Stimulated activated naive CD8-positive, alpha-beta T cell treated with anti-CD3 and anti-CD28 coated beads, Interleukin-15, amount 100 ng/mL, for 72 hours (primary cell): ENCODE measurements around the gene RNF157.

ENCODE experiments used
- ATAC-seq: fragments of 150-1000 bp; cut with Tn5 transposase; 2 replicates; pipeline ENCODE4 v1.10.0; 2021; ENCODE audit warnings: mild to moderate bottlenecking, moderate library complexity
- DNase-seq, 2 donors: peaks; one replicate each; pipeline ENCODE4 v3.0.0; 2021 to 2022
- H3K27ac Mint-ChIP-seq, 2 donors: one replicate each; pipeline ENCODE4 v1.8.0; 2022; ENCODE audit warnings: mild to moderate bottlenecking in 2 of 2, mixed read lengths in 2 of 2, moderate library complexity in 2 of 2
- H3K27me3 Mint-ChIP-seq: one replicate; pipeline ENCODE4 v1.8.0; 2022; ENCODE audit warnings: mixed read lengths
- H3K4me1 Mint-ChIP-seq: one replicate; pipeline ENCODE4 v1.8.0; 2022; ENCODE audit warnings: mild to moderate bottlenecking, mixed read lengths
- H3K4me3 Mint-ChIP-seq, 2 donors: one replicate each; pipeline ENCODE4 v1.8.0; 2022; ENCODE audit warnings: mild to moderate bottlenecking in 2 of 2, mixed read lengths in 2 of 2, moderate library complexity in 1 of 2
- H3K9me3 Mint-ChIP-seq, 2 donors: one replicate each; pipeline ENCODE4 v1.8.0; 2022; ENCODE audit warnings: mixed read lengths in 2 of 2

RNF157 gene

DNA sequence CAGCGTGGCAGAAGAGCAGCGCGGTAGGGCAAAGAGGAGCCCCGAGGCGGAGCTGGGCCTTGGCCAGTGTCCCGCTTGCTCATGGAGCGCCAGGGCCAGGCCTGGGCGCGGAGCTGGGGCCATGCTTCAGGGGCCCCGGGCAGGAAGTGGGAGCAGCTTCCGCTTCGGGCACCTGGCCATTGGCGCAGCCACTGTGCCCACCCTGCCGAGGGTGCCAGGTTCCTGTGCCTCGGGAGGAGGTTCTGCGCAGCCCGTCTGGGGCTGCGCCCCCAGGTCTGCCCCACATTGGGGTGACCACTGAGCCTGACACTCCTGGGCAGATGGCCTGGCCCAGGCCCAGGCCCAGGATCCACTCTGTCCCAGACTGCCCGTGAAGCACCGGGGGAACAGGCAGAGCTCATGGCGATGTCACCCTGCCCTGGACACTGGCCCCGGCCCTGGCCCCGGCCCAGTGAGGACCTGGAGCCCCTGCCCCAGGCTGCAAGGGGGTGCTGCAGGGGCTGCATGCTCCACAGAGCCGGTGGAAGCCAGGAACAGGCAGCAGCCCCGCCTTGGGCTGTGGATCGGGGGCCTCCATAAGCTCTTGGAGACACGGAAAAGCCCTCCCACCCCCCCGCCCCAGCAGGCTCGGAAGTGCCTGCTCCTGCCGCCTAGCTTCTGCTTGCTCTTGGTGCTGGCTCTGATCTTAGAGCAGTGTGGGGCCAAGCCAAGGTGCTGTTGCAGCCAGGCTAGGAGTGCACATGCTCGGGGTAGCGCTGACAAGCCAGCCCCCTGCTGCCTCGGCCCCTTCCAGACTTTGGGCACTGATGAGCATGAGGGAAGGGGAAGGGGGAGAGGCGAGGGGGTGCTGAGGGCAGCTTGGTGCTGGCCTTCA is 63.4 kb downstream of the RNF157 start:
- H3K27ac Mint-ChIP-seq: peak overlapping the region; percentile 27 to 47
- DNase-seq (no peak), ATAC-seq (no peak)
- H3K27me3 Mint-ChIP-seq: no peaks in the 10 kb centered on the region
- H3K4me1 Mint-ChIP-seq: peaks cover 55% of the 10 kb centered on the region
- H3K4me3 Mint-ChIP-seq: no peak overlapping the region
- no peaks in the 10 kb centered on the region for H3K9me3 Mint-ChIP-seq

DNA sequence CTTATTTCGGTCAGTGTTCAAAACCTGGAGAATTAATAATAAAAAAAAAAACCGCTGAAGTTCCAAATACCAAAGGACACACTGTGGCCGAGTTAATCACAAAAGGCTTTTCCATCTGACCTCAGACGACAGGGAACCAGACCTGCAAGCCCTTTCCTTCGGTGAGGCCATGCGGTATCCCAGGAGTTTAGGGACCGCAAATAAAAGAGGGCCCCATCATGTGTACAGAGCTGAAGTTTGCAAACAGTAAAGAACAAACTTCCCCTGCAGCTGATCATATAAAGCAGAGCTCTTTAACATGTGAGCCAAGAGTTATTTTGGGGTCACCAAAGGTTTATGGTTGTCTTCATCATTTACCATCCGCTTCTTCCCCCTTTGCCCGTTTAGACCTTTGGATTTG is 66.3 kb downstream of the RNF157 start:
- H3K4me3 Mint-ChIP-seq: no peak overlapping the region
- H3K27ac Mint-ChIP-seq: no peak overlapping the region
- no peak for DNase-seq
- H3K4me1 Mint-ChIP-seq: peaks cover 28% of the 10 kb centered on the region
- no peak for ATAC-seq
- no peaks in the 10 kb centered on the region for H3K27me3 Mint-ChIP-seq
- no peaks in the 10 kb centered on the region for H3K9me3 Mint-ChIP-seq

DNA sequence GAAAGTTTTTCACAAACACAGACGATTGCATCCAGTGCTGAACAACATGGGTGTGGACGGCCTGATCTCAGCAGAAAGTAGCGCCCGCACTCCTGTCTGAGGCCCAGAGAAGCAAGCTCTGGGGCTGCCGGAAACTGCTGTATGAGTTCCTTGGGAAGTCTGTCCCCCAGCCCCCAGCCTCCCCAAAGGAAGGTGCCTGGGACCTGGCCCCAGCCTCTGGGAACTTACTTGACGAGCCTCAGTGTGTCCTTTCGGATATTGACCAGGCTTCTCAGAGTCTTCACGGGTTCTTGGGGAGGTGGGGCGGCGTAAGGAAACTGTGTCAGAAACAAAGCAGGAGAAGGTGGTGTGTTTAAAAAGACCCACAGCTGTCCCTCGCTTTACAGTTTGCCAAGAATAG is 66.8 kb downstream of the RNF157 start:
- H3K4me3 Mint-ChIP-seq: no peak overlapping the region
- no peaks in the 10 kb centered on the region for H3K9me3 Mint-ChIP-seq
- H3K27me3 Mint-ChIP-seq: no peaks in the 10 kb centered on the region
- ATAC-seq (no peak), DNase-seq (no peak)
- H3K27ac Mint-ChIP-seq: no peak overlapping the region
- peaks cover 22% of the 10 kb centered on the region for H3K4me1 Mint-ChIP-seq

DNA sequence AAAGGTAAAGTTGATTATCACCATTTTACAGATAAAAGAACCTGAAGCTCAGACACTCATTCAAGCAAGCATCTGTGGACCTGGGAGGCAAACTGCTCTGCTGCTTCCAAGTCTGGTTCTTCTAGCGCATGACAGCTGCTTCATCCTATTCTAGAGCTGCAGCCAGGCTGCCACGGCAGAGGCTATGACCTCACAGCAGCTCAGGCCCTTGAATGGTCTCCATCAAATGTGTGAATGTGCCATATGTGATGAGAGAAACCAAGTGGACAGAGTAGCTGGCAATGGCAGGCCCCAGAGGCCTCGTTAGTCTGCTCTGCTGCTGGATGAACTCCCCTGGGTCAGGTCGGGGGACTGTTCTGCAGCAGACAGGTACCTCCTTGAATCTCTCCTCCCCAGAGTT is 68.6 kb downstream of the RNF157 start:
- H3K4me1 Mint-ChIP-seq: peaks cover 12% of the 10 kb centered on the region
- no peak overlapping the region for H3K4me3 Mint-ChIP-seq
- H3K27ac Mint-ChIP-seq: no peak overlapping the region
- DNase-seq (no peak), ATAC-seq (no peak)
- H3K27me3 Mint-ChIP-seq: no peaks in the 10 kb centered on the region
- no peaks in the 10 kb centered on the region for H3K9me3 Mint-ChIP-seq

DNA sequence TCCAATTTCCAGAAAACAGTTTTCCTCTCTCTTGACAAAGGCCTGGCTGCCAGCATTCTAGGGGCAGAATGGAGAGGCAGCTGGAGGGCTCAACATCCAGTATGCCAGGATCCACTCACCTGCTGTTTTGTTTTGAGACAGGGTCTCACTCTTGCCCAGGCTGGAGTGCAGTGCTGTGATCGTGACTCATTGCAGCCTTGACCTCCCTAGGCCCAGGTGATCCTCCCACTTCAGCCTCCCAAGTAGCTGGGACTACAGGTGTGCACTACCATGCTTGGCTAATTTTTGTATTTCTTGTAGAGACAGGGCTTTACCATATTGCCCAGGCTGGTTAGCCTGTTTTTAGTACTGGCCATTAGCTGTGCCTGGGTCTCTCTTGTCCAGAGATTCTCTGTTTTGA is 70.2 kb downstream of the RNF157 start:
- H3K4me1 Mint-ChIP-seq: peaks cover 6% of the 10 kb centered on the region
- ATAC-seq: no peak
- no peak for DNase-seq
- peak overlapping the region in 1 of 2 donors; percentile 20 for H3K27ac Mint-ChIP-seq
- no peak overlapping the region for H3K4me3 Mint-ChIP-seq
- H3K9me3 Mint-ChIP-seq: no peaks in the 10 kb centered on the region
- no peaks in the 10 kb centered on the region for H3K27me3 Mint-ChIP-seq

DNA sequence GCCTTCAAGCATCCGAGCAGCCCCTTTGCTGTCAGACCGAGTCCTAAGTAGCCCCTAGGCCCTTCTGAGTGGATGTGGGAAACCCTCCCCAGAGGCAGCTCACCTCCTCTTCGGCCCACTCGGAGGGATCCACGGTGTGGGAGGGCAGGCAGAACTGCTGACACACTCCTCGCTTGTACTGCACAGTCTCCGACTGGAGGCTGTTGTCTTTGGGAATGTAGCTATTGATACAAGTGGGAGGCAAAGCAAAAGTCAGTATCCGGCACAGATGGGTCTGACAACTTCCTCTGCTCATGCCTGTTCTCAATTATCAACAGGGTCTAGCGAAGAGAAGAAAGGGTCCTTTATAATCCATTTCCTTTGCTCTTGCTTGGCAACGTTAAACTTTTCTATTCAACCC is 73.4 kb downstream of the RNF157 start:
- Mint-ChIP-seq H3K9me3 (no peaks in the 10 kb centered on the region), H3K4me1 (peaks cover 14% of the 10 kb centered on the region), H3K4me3 (no peak overlapping the region), H3K27me3 (no peaks in the 10 kb centered on the region), H3K27ac (no peak overlapping the region)
- ATAC-seq (no peak), DNase-seq (no peak)

DNA sequence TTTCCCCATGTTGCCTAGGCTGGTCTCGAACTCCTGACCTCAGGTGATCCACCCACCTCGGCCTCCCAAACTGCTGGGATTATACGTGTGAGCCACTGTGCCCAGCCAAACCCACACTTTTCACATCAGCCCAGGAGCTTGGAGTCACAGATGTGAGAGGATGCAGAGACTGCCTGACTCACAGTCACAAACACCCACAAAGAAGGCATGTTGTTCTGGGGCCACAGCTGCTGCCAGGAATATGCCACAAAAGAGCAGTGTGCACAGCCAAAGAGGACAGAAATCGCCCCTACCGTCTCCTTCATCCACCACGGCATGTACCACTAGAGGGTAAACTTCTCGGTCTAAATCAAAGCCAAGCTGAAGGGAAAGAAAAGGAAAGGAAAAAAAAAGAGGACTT is 74.1 kb downstream of the RNF157 start:
- Mint-ChIP-seq H3K9me3 (no peaks in the 10 kb centered on the region), H3K4me3 (no peak overlapping the region), H3K27ac (peak overlapping the region in 1 of 2 donors; percentile 79), H3K4me1 (peaks cover 14% of the 10 kb centered on the region), H3K27me3 (no peaks in the 10 kb centered on the region)
- ATAC-seq (peak; percentile 58), DNase-seq (no peak)

DNA sequence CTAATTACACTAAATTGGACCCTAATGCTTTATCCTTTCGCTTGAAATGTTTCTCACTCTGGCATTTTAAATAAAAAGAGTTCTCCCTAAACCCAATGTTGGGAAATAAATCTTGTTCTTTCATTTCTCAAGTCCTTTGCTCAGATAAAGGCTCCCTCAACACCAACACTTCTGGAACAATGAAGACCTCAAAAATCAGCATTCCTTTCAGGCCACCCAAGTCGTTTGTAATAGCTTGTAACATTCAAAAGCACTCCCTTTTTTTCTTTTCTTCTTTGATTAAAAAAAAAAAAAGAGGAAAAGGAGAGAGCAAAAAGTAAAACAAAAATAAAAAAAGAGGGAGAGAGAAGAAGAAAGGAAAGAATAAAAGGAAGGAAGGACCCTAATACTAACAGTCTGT is 76.0 kb downstream of the RNF157 start:
- Mint-ChIP-seq H3K27me3 (no peaks in the 10 kb centered on the region), H3K27ac (peak overlapping the region in 1 of 2 donors; percentile 37), H3K4me1 (peaks cover 14% of the 10 kb centered on the region), H3K4me3 (no peak overlapping the region), H3K9me3 (no peaks in the 10 kb centered on the region)
- ATAC-seq (no peak), DNase-seq (no peak)

DNA sequence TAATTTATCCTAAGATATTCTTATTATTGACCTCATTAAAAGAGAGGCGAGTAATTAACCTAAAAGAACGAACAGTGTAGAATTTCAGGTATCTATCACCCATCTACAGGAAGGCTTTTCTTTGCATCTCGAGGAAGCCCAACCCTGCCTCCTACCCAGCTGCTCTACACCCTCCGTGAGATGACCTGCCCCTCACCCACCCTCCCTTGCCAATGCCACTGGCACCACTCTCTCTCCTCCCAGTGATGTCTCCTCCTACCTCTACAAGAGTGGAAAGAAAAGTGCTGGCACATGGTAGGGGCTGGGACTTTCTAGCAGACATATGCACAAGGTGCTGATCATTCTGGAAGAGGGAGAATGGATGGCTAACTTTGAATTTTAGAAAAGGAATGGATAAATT is 76.4 kb downstream of the RNF157 start:
- H3K4me1 Mint-ChIP-seq: peaks cover 14% of the 10 kb centered on the region
- DNase-seq: no peak
- no peak overlapping the region for H3K4me3 Mint-ChIP-seq
- no peaks in the 10 kb centered on the region for H3K9me3 Mint-ChIP-seq
- peak overlapping the region in 1 of 2 donors; percentile 22 for H3K27ac Mint-ChIP-seq
- no peaks in the 10 kb centered on the region for H3K27me3 Mint-ChIP-seq
- ATAC-seq: no peak

DNA sequence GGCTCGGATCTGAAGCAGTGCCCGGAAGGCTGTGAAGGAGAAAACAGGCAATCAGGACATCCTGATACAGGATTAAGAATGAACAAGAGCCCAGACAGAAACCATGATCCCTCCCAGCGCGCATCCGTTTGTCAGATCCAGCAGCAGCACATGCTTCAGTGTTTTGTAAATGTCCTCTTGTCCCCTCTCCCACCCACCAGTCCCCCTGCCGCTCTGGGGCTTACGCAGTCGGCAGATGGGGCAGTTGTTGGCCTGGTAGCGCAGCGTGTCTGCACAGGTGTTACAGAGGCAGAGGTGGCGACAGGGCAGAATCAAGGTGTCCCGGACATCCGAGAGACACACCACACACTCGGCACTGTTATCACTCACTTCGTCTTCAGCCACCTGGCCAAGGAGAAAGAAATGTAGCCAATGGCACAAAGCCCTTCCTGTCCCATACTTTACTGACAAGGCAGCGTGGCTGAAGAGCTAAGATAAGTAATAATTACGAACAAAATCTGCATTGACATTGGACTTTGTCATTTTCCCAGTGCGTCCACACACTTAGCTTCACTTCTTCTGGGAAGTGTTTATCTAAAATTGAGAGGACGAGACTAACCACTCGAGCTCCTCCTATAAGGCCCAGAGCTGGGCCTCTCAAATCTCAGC is 78.5 kb downstream of the RNF157 start:
- H3K27ac Mint-ChIP-seq: peak overlapping the region in 1 of 2 donors; percentile 74
- DNase-seq: no peak
- no peak for ATAC-seq
- no peaks in the 10 kb centered on the region for H3K9me3 Mint-ChIP-seq
- H3K4me1 Mint-ChIP-seq: peaks cover 18% of the 10 kb centered on the region
- H3K27me3 Mint-ChIP-seq: no peaks in the 10 kb centered on the region
- no peak overlapping the region for H3K4me3 Mint-ChIP-seq

DNA sequence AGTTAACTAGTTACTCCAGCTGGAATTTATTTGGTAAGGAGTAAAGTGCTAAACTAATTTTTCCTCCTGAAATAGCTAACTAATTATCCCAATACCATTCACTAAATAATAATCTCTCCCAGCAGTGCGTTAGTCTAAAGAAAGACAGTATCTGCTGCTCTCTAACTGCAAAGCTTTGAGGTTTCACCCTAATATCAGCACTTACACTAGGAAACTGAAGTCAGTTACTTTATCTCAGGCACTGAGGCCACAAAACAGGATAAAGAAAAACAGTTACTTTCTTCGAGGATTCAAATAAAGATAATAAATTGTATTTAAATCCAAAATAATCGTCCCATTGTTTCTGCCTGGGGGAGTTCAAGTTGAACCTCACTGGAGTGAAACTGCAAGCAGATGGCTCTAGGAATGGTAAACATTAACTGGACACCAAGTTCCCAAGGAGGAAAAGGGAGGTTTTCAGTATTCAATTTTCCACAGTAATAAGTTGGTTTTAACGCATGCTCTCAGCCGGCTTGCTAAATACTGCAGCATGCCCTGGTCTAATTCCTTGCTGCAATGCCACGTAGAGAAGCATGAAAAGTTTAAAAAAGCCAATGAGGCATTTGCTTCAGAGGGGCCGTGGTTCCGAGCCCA is 79.3 kb downstream of the RNF157 start:
- H3K9me3 Mint-ChIP-seq: no peaks in the 10 kb centered on the region
- DNase-seq: no peak
- ATAC-seq: no peak
- peak overlapping the region in 1 of 2 donors; percentile 74 for H3K27ac Mint-ChIP-seq
- H3K4me3 Mint-ChIP-seq: no peak overlapping the region
- no peaks in the 10 kb centered on the region for H3K27me3 Mint-ChIP-seq
- peaks cover 20% of the 10 kb centered on the region for H3K4me1 Mint-ChIP-seq

DNA sequence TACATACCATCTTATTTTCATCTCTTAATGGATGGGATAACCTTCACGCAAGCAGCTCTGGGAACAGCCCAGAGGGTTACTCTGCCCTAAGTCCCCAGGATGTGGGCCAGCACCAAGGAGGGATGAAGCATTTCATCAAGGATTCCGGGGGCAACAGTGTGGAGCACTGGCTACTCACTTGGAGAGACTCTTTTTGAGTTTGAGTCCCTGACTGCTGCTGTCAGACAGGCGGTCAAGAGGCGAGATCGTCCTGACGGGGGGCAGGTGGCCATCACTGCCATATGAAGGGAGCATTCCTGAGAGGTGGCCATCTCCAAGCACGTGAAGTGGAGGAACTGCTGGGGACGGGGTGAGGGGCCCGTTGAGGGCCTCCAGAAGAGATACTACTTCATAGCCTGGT is 81.1 kb downstream of the RNF157 start:
- Mint-ChIP-seq H3K27me3 (no peaks in the 10 kb centered on the region), H3K4me3 (no peak overlapping the region), H3K9me3 (no peaks in the 10 kb centered on the region), H3K4me1 (peaks cover 29% of the 10 kb centered on the region), H3K27ac (no peak overlapping the region)
- ATAC-seq (no peak), DNase-seq (no peak)

DNA sequence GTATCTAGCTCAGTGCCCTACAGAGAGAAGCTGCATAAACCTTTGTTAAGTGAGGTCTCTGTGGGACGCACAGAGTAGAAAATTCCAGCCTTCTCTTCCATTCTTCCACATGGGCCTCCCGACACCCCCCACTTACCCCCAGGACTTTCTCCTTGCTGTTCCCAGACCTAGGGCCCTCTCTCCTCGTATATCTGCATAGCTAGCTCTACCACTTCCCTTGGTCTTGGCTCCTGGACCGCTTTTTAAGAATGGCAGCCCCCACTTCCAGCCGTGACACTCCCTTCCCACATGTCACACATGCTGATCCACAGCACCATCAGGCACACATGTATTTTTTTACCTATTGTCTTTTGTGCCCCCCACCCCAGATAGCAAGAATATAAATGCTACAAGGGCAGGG is 82.5 kb downstream of the RNF157 start:
- ATAC-seq: no peak
- no peak overlapping the region for H3K4me3 Mint-ChIP-seq
- no peaks in the 10 kb centered on the region for H3K27me3 Mint-ChIP-seq
- H3K4me1 Mint-ChIP-seq: peaks cover 42% of the 10 kb centered on the region
- H3K27ac Mint-ChIP-seq: no peak overlapping the region
- H3K9me3 Mint-ChIP-seq: no peaks in the 10 kb centered on the region
- DNase-seq: no peak

DNA sequence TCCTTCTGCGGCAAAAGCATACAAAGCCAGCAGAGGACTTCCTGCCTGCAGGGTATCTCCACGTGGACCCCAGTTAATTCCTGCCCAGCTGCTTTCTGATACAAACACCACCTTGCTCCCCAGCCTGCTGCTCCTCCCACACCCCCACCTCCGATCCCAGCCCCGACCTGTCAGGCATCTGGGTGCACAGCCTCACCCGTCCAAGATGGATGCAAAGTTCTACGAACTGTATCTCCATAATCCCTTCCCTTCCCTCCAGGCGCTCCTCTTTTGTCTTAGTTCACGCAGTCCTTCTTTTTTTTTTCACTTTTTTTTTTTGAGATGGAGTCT is 83.7 kb downstream of the RNF157 start:
- H3K4me1 Mint-ChIP-seq: peaks cover 54% of the 10 kb centered on the region
- no peak for DNase-seq

DNA sequence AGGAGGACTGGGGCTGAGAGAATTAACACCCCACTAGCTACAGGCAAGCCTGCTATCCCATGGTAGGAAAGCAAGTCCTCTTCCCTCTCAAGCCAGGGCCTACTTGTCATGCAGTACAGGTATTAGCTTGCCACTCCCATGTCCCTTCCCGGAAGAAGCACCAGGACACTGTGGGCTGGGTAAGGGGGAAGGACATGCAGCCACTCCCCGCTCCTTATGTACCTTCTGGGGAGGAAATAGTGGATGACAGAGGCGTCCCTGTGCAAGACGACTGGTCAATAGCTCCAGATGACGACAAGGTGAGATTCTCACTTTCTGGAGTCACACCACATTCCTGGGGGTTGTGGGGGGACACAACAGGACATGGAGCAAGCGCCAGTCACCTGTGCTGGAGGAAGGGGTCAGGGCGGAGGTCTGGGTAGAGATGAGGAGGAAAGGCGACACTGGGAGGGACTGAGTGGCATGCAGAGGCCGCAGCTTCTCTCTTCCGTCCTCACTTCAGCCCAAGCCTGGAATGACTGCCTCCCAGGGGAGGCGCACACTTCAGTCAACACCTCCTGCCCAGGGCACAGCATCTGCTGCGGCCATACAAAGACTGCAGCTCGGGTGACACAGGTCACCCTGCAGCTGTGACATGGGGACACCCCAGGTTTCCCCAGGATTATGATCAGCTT is 84.2 kb downstream of the RNF157 start:
- Mint-ChIP-seq H3K4me3 (no peak overlapping the region), H3K9me3 (no peaks in the 10 kb centered on the region), H3K27me3 (no peaks in the 10 kb centered on the region), H3K27ac (no peak overlapping the region), H3K4me1 (peaks cover 59% of the 10 kb centered on the region)
- no peak for ATAC-seq
- DNase-seq: no peak

More for the DNA sequence above, 83.7 kb downstream of the RNF157 start:
- no peak for ATAC-seq
- Mint-ChIP-seq H3K9me3 (no peaks in the 10 kb centered on the region), H3K27ac (no peak overlapping the region), H3K27me3 (no peaks in the 10 kb centered on the region), H3K4me3 (no peak overlapping the region)
